HG03196 (cell line): Measurements from ENCODE around the gene TMEM59L.

Source experiments
- ATAC-seq: cut with Tn5 transposase; IDR thresholded peaks from one replicate; pipeline ENCODE4 v1.9.1; 2021; ENCODE audit not compliant: unreplicated experiment

The TMEM59L gene

GRCh38 chr19:18608102-18608804, 4.4 kb upstream of the TMEM59L start:
- no peak for ATAC-seq

DNA sequence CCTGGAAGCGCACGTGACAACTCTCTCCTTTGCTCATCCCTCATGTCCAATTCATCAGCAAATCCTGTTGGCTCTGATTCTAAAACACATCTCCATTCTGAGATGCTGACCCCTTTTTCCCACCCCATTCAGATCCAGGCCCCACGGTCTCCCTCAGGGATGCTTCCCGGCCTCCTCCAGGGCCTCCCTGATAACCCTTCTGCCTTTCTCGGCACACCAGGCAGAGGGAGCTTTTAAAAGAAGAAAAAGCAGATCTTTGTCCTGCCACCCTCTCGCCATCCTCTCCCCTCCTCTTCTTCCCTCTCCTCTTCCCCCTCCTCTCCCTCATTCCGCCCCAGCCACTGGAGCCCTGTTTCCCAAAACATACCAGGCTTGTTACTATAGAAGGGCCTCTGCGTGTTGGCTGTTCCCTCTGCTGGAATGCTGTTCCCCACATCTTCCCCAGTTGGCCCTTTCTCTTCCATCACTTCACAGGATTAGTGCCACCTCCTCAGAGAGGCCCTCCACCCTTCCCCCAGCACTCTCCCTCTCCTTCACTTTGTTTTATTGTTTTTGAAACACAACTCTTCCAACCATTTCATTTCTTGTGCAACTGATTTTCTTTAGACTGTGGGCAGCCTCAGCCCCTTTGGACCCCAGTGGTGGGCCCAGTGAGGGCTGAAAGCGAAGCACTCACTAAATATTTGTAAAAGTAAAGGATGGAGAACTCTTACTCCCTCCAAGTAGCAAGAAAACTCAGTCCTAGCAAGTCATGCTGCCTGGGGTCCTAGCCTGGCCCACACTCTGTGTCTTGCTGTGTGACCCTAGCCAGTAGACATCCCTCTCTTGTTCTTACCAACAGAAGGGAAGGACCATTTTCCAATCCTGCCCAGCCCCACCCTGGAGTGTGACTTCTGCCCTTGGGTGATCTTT, 3.6 kb upstream of the TMEM59L start:
- no peak for ATAC-seq

DNA sequence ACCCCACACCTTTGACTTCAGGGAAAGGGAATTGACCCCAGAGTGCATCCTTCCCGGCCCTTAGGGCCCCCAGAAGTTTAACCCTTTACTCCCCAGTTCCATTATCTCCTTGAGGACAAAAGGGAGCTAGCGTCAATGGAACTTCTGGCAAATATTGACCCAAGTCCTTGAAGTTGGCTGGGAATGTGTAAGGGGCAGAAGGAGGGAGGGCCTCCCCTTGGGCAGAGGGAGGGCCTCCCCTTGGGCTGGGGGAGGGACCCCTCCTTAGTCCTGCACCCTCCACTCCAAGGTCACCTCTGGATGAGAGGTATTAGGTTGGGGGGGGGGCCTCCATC, 3.0 kb upstream of the TMEM59L start:
- ATAC-seq, result no peak

DNA sequence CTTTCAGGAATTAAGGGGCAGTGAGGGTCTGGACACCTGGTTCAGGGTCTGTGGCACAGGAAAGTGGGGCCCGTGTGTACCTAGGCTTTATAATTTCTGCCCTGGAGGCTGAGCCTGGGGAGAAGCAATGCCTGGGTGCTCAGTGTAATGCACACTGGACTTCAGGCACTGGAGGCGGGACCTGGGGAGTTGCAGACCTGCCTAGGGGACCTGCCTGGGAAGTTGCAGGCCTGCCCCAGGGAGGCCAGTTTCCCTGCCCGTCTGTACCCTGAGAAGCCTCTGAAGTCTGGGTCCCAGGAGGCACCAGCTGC, 2.5 kb upstream of the TMEM59L start:
- no peak for ATAC-seq

- ATAC-seq, result no peak
Observed at GRCh38 chr19:18610556-18611326, 1.9 kb upstream of the TMEM59L start.

DNA sequence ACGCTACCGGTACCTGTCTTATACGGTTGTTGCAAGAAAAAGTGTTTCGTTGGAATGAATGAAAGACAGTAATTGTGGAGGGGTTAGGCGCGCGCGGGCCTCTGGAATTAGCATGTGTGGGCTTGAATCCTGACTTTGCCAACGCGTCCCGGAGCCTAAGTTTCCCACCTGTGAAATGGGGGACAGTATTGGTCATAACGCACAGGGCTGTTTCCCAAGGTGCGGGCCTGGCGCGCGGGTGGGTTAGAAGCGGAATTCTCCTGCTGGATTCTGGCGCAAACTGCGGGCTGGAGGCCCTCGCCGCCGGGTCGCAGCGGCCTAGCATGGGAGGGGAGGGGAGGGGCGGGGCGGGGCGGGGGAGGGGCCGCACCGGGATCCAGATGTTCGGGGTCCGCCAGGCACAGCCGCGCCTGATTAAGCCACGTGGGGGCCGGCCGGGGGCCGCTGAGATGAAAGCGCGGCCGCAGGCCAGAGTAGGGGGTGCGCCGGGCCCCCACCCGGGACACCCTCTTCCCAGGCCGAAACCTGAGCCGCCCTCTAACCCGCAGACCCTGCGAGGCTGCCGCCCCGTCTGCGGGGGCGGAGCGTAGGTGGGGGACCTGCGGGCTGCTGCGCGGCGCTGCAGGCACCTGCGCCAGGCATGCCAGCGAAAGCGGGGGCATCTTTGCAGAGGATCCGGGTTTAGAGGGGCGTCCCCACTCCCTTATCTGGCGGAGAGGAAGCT, 1.2 kb upstream of the TMEM59L start:
- ATAC-seq, result no peak

GRCh38 chr19:18612051-18612771, 459 bp upstream of the TMEM59L start:
- no peak for ATAC-seq

GRCh38 chr19:18613589-18614234, 1.0 kb downstream of the TMEM59L start:
- ATAC-seq, result no peak

DNA sequence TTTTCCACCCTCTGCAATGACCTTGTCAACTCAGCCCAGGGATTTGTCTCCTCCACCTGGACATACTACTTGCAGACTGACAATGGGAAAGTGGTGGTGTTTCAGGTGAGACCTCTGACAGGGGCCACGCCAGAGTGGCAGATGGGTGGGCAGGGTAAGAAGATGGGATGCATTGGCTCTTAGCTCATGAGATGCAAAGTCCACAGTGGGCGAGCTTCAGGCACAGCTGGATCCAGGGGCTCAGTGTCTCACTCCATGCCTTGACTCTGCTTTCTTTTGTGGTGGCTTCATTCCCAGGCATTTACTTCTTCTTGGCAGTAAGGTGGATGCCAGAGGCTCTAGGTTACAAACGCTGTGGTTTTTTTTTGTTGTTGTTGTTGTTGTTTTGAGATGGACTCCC, 3.4 kb downstream of the TMEM59L start:
- no peak for ATAC-seq

- no peak for ATAC-seq
Observed at GRCh38 chr19:18617562-18617961, 4.9 kb downstream of the TMEM59L start.

GRCh38 chr19:18618236-18618635, 5.6 kb downstream of the TMEM59L start:
- no peak for ATAC-seq

GRCh38 chr19:18620311-18620710, 7.6 kb downstream of the TMEM59L start:
- no peak for ATAC-seq

DNA sequence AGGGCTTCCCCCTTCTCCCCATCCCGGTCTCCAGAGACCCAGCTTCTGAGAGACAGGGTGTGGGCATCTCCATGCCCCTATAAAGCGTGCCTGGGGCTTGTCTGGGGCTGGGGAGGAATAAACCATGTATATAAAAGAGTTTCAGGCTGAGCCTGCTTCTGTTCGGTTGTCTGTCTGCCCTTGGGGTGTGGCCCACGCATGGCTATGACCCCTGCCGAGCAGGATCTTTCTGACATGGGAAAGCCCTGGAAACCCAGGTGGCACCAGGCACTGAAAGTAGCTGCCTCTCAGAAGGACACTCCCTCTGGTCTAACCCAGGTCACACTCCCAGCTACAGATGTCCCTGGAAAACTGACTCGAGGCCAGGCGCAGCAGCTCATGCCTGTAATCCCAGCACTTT, 8.2 kb downstream of the TMEM59L start:
- no peak for ATAC-seq

DNA sequence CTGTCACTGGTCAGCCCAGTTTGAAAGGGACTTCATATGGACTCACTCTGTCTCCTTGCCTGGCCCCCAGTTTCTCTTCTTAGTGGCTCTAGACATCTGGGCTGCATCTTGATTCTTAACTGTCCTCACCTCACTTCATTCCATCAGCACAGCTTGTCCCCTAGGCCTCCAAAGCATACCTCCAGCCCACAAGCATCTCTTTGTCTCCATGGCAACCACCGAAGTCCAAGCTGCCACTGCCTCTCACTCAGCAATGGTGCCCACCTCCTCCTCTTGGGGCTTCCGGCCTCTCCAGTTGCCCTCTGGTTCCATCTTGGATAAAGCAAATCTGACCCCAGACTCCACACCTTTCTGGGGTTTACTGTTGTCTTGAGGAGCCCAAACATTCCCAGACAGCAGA, 14.2 kb downstream of the TMEM59L start:
- no peak for ATAC-seq

- ATAC-seq, result no peak
Observed at GRCh38 chr19:18629166-18630088, 16.8 kb downstream of the TMEM59L start.

DNA sequence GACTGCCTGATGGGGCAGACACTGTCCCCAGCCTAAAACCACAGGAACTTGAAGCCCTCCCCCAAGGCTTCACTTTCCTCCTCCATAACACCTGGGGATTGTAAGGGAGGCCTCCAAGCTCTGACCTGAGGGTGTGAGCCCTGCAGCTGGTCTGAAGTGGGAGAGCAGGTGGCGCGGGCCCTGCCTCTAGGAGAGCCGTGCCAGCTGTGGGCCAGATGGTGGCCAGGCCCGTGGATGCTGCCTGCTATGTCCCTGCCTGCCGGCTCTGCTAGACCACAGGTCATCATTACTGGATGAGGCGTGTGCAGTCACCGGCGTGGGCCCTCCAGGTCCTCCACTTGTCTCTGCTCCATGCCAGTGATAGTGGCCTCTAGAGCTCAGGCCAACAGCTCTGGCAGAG, 20.7 kb downstream of the TMEM59L start:
- ATAC-seq, result no peak

GRCh38 chr19:18634612-18635297, 22.1 kb downstream of the TMEM59L start:
- ATAC-seq, result no peak

GRCh38 chr19:18635831-18636182, 23.1 kb downstream of the TMEM59L start:
- ATAC-seq, result no peak
